Testis (tissue), 2 donors: ENCODE measurements around the gene CSNK1G2.

ENCODE experiments used
- CTCF ChIP-seq, 3 experiments: fragments of 450-650 bp in 2 of 3; fragments of 200-600 bp in 1 of 3; sonication (generic) in 1 of 3; IDR thresholded peaks; one replicate each; pipeline ENCODE4 v1.5.1; 2016 to 2019; ENCODE audit warnings: antibody characterized with exemption in 3 of 3, mild to moderate bottlenecking in 2 of 3, moderate library complexity in 1 of 3
- POLR2A ChIP-seq: fragments of 450-650 bp; IDR thresholded peaks from one replicate; pipeline ENCODE4 v1.6.1; 2017; ENCODE audit warnings: antibody characterized with exemption, mild to moderate bottlenecking, moderate library complexity

- no peak for TF ChIP-seq POLR2A
- no peak for TF ChIP-seq CTCF (IDR thresholded peaks at IDR 0.05)
These were observed 9.7 kb downstream of the CSNK1G2 start for GRCh38 chr19:1950640-1951039.
